IPS-11a (cell line): ENCODE results near the gene POU6F2.
"Not testable (repeated sequence)": the region's sequence is repeated elsewhere in the genome, so short reads cannot be mapped to it uniquely, and the experiment has no call there.

ENCODE experiments used
- H3K4me3 ChIP-seq: one replicate; pipeline ENCODE4 v1.5.1; 2013; ENCODE audit warnings: low read depth, low read length, control low read depth

The POU6F2 gene

GRCh38 chr7:39341083-39341482, 363.4 kb downstream of the POU6F2 start:
- no peak overlapping the region for H3K4me3 ChIP-seq

DNA sequence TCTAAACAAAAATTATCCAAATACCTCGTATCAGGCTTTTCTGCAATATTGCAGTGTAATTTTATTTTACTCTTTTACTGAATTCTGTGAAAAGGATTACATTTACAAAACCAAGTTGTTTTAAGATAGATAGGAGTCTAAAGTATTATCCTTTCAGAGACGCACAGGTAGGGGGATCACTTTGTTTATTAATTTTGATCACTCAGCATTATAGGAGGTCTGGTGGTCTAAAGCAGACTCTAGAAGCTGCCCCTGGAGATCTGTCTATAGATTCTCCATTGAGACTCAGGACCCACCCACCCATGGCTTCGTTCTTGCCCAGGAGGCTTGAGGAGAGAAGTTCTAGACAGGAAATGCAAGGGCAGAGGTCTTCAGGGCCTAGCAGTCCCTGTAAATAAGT, 365.1 kb downstream of the POU6F2 start:
- H3K4me3 ChIP-seq, result no peak overlapping the region

GRCh38 chr7:39349452-39350123, 371.9 kb downstream of the POU6F2 start:
- H3K4me3 ChIP-seq, result no peak overlapping the region

DNA sequence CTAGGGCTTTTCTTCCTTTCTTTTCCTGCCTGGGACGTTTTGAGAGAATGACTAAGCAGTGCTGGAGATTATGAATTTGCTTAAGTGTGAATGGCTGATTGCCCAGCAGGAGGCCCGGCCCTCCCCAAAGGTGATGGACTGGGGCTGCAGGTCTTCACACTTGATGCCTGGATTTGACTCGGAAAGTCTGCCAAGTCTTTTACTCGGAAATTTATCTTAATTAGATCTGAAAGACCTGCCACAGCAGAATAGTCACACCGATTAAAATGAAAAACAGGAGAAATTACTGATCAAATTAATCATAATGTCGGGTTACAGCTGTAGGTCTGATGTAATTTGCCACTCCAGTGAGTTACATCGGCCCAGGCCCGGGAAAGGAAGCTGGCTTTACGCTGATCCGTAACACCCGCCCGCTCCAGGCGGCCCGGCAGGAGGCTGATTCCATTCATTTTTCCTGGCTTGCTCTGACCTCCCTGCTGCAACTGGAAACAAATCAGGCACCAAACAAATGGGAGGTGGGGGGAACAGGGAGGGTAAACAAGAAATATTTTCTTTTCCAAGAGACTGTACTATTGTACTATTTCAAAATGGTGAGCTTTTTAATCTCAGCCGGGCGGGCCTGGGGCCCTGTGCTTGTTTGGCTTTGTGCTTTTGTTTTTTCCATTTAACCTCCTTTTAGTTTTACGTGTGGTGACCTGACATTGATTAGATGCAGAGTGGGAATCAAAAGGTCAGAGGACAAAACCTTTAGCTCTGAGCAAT, 376.1 kb downstream of the POU6F2 start:
- no peak overlapping the region for H3K4me3 ChIP-seq

DNA sequence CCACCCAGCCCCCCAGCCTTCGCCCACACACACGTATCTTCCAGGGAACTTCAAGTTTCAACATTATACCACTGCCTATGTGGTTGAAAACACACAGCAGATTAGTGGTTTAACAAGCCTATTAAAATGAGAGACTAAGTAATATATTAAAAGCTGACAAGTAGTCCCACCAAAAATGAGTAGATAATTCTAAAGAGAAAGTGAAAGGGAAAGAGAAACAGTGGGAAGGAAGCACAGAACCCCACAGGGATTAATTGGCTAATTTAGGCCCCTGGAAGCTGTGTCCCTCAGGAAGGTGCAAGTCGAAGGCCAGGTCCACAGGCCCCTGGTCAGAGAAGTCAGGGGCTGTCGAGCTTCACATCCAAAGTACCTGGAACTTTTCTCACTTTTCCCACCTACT, 378.0 kb downstream of the POU6F2 start:
- H3K4me3 ChIP-seq, result no peak overlapping the region

GRCh38 chr7:39356172-39356925, 378.6 kb downstream of the POU6F2 start:
- H3K4me3 ChIP-seq, result no peak overlapping the region

DNA sequence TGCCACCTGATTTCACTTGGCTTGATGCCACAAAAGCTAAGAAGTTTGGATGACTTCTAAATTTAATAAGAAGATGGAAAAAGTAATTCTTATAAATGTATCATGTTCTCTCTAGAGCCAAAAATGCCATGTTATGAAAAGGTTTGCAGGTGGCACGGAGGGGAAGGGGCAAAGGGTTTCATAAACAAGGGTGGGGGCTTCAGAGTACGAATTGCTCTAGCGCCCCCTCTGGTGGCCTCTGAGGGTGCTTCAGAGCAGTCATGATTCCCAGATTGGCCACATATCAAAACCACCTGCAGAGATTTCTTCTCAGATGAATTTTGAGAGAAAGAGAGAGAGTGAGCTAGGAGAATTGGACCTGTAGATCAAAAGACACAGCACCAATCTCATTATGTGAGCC, 379.9 kb downstream of the POU6F2 start:
- H3K4me3 ChIP-seq, result no peak overlapping the region

- H3K4me3 ChIP-seq, result no peak overlapping the region
Observed at GRCh38 chr7:39360038-39360437, 382.3 kb downstream of the POU6F2 start.

DNA sequence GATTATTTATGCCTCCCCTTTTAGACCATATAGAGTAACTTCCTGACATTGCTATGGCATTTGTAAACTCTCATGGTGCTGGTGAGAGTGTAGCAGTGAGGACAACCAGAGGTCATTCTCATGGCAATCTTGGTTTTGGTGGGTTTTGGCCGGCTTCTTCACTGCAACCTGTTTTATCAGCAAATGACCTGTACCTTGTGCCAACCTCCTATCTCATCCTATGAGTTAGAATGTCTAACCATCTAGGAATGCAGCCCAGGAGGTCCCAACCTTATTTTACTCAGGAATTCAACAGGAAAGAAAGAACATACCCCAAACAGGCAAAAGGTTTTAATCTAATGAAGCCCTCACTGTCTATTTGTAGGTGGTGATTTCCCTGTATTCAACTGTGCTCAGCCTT, 383.1 kb downstream of the POU6F2 start:
- H3K4me3 ChIP-seq, result no peak overlapping the region

GRCh38 chr7:39365751-39366295, 388.1 kb downstream of the POU6F2 start:
- no peak overlapping the region for H3K4me3 ChIP-seq

DNA sequence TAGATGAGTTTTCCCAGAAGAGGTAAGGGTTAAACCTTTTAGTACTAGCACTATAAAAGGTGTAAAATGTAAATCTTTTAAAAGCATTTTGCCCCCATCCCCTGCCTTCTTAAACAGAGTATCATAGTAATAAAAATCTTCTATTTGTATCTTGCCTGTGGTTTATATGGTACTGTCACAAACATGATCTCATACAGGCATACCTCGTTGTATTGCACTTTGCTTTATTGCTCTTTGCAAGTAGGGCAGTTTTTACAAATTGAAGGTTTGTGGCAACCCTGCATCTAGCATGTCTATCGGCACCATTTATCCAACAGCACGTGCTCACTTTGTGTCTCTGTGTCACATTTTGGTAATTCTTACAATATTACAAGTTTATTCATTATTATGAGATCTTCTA, 389.7 kb downstream of the POU6F2 start:
- no peak overlapping the region for H3K4me3 ChIP-seq

DNA sequence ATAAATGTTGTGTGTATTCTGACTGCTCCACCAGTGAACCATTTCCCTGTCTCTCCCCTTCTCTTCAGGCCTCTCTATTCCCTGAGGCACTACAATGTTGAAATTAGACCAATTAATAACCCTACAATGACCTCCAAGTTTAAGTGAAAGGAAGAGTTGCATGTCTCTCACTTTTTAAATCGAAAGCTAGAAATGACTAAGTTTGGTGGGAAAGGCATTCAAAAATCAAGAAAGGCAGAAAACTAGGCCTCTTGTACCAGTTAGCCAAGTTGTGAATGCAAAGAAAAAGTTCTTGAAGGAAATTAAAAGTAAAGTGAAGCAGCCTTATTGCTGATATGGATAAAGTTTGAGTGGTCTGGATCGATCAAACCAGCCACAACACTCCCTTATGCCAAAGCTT, 390.2 kb downstream of the POU6F2 start:
- no peak overlapping the region for H3K4me3 ChIP-seq

GRCh38 chr7:39372383-39372782, 394.7 kb downstream of the POU6F2 start:
- no peak overlapping the region for H3K4me3 ChIP-seq

DNA sequence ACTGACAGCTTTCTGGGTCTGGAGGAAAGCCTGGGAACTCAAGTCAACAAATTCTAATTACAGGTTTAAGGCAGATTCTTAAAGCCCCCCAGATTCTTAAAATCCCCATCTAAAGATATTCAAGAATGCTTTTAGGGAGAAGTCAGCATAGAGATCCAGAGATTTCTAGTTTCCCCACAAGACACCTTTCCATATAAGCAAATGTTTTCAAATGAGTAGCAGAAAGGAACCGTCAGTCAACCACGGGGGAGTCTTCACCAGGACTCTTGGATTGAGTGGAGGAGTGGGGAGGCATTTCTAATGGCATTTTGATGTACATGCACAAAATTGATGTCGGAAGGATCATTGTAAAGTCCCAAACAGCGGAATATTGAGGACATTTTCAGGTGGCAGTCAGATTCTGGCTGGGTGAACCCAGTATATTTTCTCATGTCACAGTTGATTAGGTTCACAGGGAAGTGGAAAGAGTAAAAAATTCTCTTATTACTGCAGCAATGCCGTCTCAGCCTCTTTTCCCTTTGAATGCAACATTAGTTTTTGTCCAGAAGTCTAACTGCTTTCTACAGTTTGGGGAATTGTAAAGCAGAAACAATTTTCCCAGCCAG, 396.8 kb downstream of the POU6F2 start:
- H3K4me3 ChIP-seq, result no peak overlapping the region

GRCh38 chr7:39375047-39375873, 397.6 kb downstream of the POU6F2 start:
- no peak overlapping the region for H3K4me3 ChIP-seq

- no peak overlapping the region for H3K4me3 ChIP-seq
Observed at GRCh38 chr7:39375874-39376190, 398.1 kb downstream of the POU6F2 start.

- H3K4me3 ChIP-seq, result not testable (repeated sequence)
Observed at GRCh38 chr7:39376881-39377280, 399.2 kb downstream of the POU6F2 start.

GRCh38 chr7:39379416-39379815, 401.7 kb downstream of the POU6F2 start:
- H3K4me3 ChIP-seq, result no peak overlapping the region

DNA sequence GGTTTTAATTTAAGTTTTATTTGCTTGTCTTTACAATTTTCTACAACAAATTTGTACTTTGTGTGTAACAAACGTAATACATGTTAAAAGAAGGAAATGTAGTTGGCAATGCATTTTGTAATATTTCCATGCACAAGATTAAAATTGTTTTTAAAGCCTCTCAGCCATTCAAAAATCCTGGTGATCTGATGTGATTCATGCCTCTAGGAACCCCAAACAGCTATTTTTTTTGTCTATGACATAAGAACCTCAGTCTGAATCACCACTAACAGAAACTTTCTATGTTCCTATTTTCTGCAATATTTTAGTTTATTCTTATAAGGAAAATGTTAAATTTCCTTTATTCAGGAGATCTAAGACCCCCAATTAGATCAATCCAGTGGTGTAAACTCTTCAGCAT, 405.4 kb downstream of the POU6F2 start:
- no peak overlapping the region for H3K4me3 ChIP-seq

GRCh38 chr7:39384386-39384785, 406.7 kb downstream of the POU6F2 start:
- H3K4me3 ChIP-seq, result no peak overlapping the region

GRCh38 chr7:39386718-39387117, 409.0 kb downstream of the POU6F2 start:
- no peak overlapping the region for H3K4me3 ChIP-seq
